K562 (cell line): ENCODE results near the gene WWP2.

ENCODE experiments used
- BHLHE40 ChIP-seq: IDR thresholded peaks from 2 replicates; pipeline ENCODE4 v1.6.1; 2011; ENCODE audit warnings: low read length, improper control_type of control experiment
- CHD2 ChIP-seq: IDR thresholded peaks from 2 replicates; pipeline ENCODE4 v1.6.1; 2011; ENCODE audit warnings: low read depth, low read length
- CHD4 ChIP-seq: fragments of 200-600 bp; sonication (generic); IDR thresholded peaks from 3 replicates; pipeline ENCODE4 v1.6.1; 2012; ENCODE audit warnings: low read depth, mild to moderate bottlenecking, mixed read lengths, low read length, inconsistent platforms; ENCODE audit not compliant: insufficient read depth, insufficient replicate concordance, poor library complexity, severe bottlenecking
- CTCF ChIP-seq, 3 experiments: IDR thresholded peaks in 2 of 3; conservative IDR thresholded peaks in 1 of 3; 2 replicates each; pipeline ENCODE4 v1.5.1; 2011 to 2012; ENCODE audit warnings: low read length in 3 of 3, mild to moderate bottlenecking in 3 of 3, control low read depth in 2 of 3, improper control_type of control experiment in 1 of 3, inconsistent platforms in 1 of 3, low read depth in 1 of 3, mixed read lengths in 1 of 3, moderate library complexity in 1 of 3; ENCODE audit not compliant: insufficient read depth in 2 of 3
- CUX1 ChIP-seq: fragments of 200-800 bp; sonication (Bioruptor generic); IDR thresholded peaks from 2 replicates; pipeline ENCODE4 v1.6.1; 2016; ENCODE audit warnings: missing genetic modification characterization, missing compliant biosample characterization
- FOXA3 ChIP-seq, 2 experiments: fragments of 450-650 bp in 1 of 2; sonication (generic) in 1 of 2; formaldehyde crosslinking; IDR thresholded peaks in 1 of 2; conservative IDR thresholded peaks in 1 of 2; 2 replicates each; pipeline versions ENCODE4 v1.4.0 to v1.8.0; 2020 to 2022; ENCODE audit warnings: mild to moderate bottlenecking in 2 of 2, missing genetic modification reagents in 1 of 2
- FOXP1 ChIP-seq: sonication (generic); formaldehyde crosslinking; IDR thresholded peaks from 2 replicates; pipeline ENCODE4 v1.8.0; 2022; ENCODE audit warnings: mild to moderate bottlenecking, missing genetic modification reagents
- HDAC2 ChIP-seq: fragments of 450-650 bp; IDR thresholded peaks from 2 replicates; pipeline ENCODE4 v1.6.1; 2016; ENCODE audit warnings: mild to moderate bottlenecking
- NCOA1 ChIP-seq: fragments of 450-650 bp; IDR thresholded peaks from 2 replicates; pipeline ENCODE4 v1.6.1; 2016; ENCODE audit warnings: low read depth
- POLR2AphosphoS5 ChIP-seq: IDR thresholded peaks from 2 replicates; pipeline ENCODE4 v1.6.1; 2011; ENCODE audit warnings: mild to moderate bottlenecking, low read depth, low read length, moderate library complexity; ENCODE audit not compliant: control insufficient read depth, insufficient read depth
- RB1 ChIP-seq: fragments of 450-650 bp; IDR thresholded peaks from 2 replicates; pipeline ENCODE4 v1.6.1; 2017; ENCODE audit warnings: low read depth, mild to moderate bottlenecking
- SMARCB1 ChIP-seq: IDR thresholded peaks from 2 replicates; pipeline ENCODE4 v1.6.1; 2011; ENCODE audit warnings: improper control_type of control experiment, low read depth; ENCODE audit not compliant: insufficient read length
- ZBTB9 ChIP-seq: fragments of 450-650 bp; formaldehyde crosslinking; IDR thresholded peaks from 2 replicates; pipeline ENCODE4 v1.4.0; 2020; ENCODE audit warnings: mild to moderate bottlenecking, moderate library complexity
- ZNF512 ChIP-seq: IDR thresholded peaks from 2 replicates; pipeline ENCODE4 v1.6.1; 2016; ENCODE audit warnings: missing genetic modification characterization, missing compliant biosample characterization

- TF ChIP-seq ZBTB9 (CRISPR knock-in tag), result no peak
- no peak for TF ChIP-seq CTCF (IDR thresholded peaks at IDR 0.05 in 2 of 3, conservative IDR thresholded peaks at IDR 0.05 in 1 of 3; ENCODE audit: insufficient read depth in 2 of 3, low read depth in 1 of 3, low read length in 3 of 3)
- TF ChIP-seq HDAC2, result no peak
- no peak for TF ChIP-seq RB1
- TF ChIP-seq SMARCB1, result no peak
- no peak for TF ChIP-seq CUX1 (CRISPR knock-in tag)
- no peak for TF ChIP-seq FOXP1
- TF ChIP-seq CHD2, result no peak
- TF ChIP-seq NCOA1, result no peak
- TF ChIP-seq POLR2AphosphoS5, result no peak
- no peak for TF ChIP-seq FOXA3 (CRISPR knock-in tag; conservative IDR thresholded peaks at IDR 0.05 in 1 of 2, IDR thresholded peaks at IDR 0.05 in 1 of 2)
- no peak for TF ChIP-seq BHLHE40
- no peak for TF ChIP-seq CHD4
- TF ChIP-seq ZNF512 (tag), result no peak
Measured at GRCh38 chr16:69781118-69781517, 19.0 kb downstream of the WWP2 start.
